Lung microvascular endothelial cell (primary cell): ENCODE data around the gene CLDN20. TPM values are rescaled to one million over a fixed set of nuclear protein-coding genes. Genes with fewer than 3 reads are reported as not detected.
A peak's percentile ranks its signal among the peaks of the same experiment; 100 is the strongest.

Experiments used
- DNase-seq, 2 donors: peaks; one replicate each; pipeline versions ENCODE4 v3.0.0 to v3.0.0-alpha.2; 2010; ENCODE audit warnings: low read depth in 2 of 2
- total RNA-seq: library from RNA; depleted of rRNA; stranded (reverse); fragments of >200 nt; gene quantifications from 2 replicates; pipeline ENCODE4 v1.2.1, GENCODE V29; 2014

CLDN20 gene
- total RNA-seq, 1 donor from 2014 or later, result not detected

- peak; percentile 28 to 55 for DNase-seq
Observed at GRCh38 chr6:155268088-155268867, 4.5 kb downstream of the CLDN20 start.

GRCh38 chr6:155269765-155270164 is 6.0 kb downstream of the CLDN20 start:
- no peak for DNase-seq

- DNase-seq, result no peak
Observed at GRCh38 chr6:155270561-155271091, 6.8 kb downstream of the CLDN20 start.

- DNase-seq, result no peak
Observed at GRCh38 chr6:155271145-155271544, 7.3 kb downstream of the CLDN20 start.

GRCh38 chr6:155272353-155273232 is 8.8 kb downstream of the CLDN20 start:
- DNase-seq, result no peak

- DNase-seq, result peak; percentile 95 to 99
Observed at GRCh38 chr6:155273431-155273830, 9.6 kb downstream of the CLDN20 start.

- peak in 1 of 2 donors; percentile 10 for DNase-seq
Observed at GRCh38 chr6:155274106-155274505, 10.3 kb downstream of the CLDN20 start.

GRCh38 chr6:155274533-155274932 is 10.7 kb downstream of the CLDN20 start:
- peak; percentile 49 to 70 for DNase-seq

GRCh38 chr6:155275808-155276480 is 12.1 kb downstream of the CLDN20 start:
- DNase-seq, result no peak

- no peak for DNase-seq
Observed at GRCh38 chr6:155276638-155277037, 12.8 kb downstream of the CLDN20 start.

- no peak for DNase-seq
Observed at GRCh38 chr6:155278319-155279049, 14.7 kb downstream of the CLDN20 start.

- no peak for DNase-seq
Observed at GRCh38 chr6:155284775-155285174, 21.0 kb downstream of the CLDN20 start.

GRCh38 chr6:155287762-155288161 is 23.9 kb downstream of the CLDN20 start:
- DNase-seq, result no peak

GRCh38 chr6:155290491-155290890 is 26.7 kb downstream of the CLDN20 start:
- DNase-seq, result no peak

- peak in 1 of 2 donors; percentile 59 for DNase-seq
Observed at GRCh38 chr6:155291291-155291690, 27.5 kb downstream of the CLDN20 start.

- DNase-seq, result no peak
Observed at GRCh38 chr6:155292711-155293110, 28.9 kb downstream of the CLDN20 start.

GRCh38 chr6:155297669-155298068 is 33.9 kb downstream of the CLDN20 start:
- DNase-seq, result no peak

- DNase-seq, result no peak
Observed at GRCh38 chr6:155301867-155302266, 38.1 kb downstream of the CLDN20 start.

- DNase-seq, result no peak
Observed at GRCh38 chr6:155303361-155303870, 39.6 kb downstream of the CLDN20 start.

- no peak for DNase-seq
Observed at GRCh38 chr6:155306958-155307357, 43.1 kb downstream of the CLDN20 start.

- DNase-seq, result no peak
Observed at GRCh38 chr6:155309150-155309549, 45.3 kb downstream of the CLDN20 start.
